SH-SY5Y (cell line): ENCODE results near the gene ZXDC.

Experiments used
- GATA2 ChIP-seq: IDR thresholded peaks from 2 replicates; pipeline ENCODE4 v1.6.1; 2011; ENCODE audit warnings: mild to moderate bottlenecking, low read depth, low read length
- GATA3 ChIP-seq: IDR thresholded peaks from 2 replicates; pipeline ENCODE4 v1.6.1; 2011; ENCODE audit warnings: low read depth, mild to moderate bottlenecking, low read length, moderate library complexity

DNA sequence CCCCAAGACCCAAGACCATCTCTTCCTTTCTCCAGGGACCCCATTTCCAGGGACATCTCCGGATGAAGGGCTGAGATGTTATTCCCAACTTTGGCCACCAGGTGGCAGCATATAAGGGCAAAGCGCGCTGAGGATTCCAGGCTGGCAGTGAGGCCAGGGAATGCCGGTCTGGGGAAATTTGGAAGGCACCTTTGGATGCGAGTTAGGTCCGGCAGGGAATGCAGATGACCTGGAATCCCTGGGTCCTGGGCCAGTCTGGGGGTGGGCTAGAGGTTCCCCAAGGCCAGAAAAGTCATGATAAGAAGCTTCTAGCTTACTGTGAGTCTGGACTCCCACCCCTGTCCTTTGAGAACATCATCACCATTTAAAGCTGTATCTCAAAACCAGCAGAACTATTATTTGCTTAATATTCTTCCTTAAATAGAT is 46.7 kb upstream of the ZXDC start:
- TF ChIP-seq GATA3 (no peak), GATA2 (no peak)
